ENCODE results near the gene CHTF18. TPM values are rescaled to one million over a fixed set of nuclear protein-coding genes. Genes with fewer than 3 reads are reported as not detected.

Gene CHTF18
- total and polyA plus RNA-seq, 9 of the 15 experiments (the other 6 are each of a cell fraction or from before 2014, with no cell fraction given) = 2.5 to 123 (median 17.0) TPM

- no peak for TF ChIP-seq ZC3H8 (IDR thresholded peaks at IDR 0.05)
- no peak for TF ChIP-seq ZNF830 (CRISPR knock-in tag; IDR thresholded peaks at IDR 0.05)
- no peak for TF ChIP-seq ZNF407 (IDR thresholded peaks at IDR 0.05; ENCODE audit: low read depth)
- 0 out of 2 replicates have a peak, but pooled peaks have one; percentile 25 for TF ChIP-seq ZNF512 (tag; IDR thresholded peaks at IDR 0.05)
- TF ChIP-seq TAF9B (IDR thresholded peaks at IDR 0.05; ENCODE audit: partially characterized antibody) = no peak
- TF ChIP-seq CHD2 (IDR thresholded peaks at IDR 0.05; ENCODE audit: low read depth, low read length) = no peak
- no peak for TF ChIP-seq SIN3A (IDR thresholded peaks at IDR 0.05; ENCODE audit: borderline replicate concordance in 2 of 2, control insufficient read depth in 1 of 2, low read depth in 2 of 2, low read length in 2 of 2)
- TF ChIP-seq ZNF76 (CRISPR knock-in tag; IDR thresholded peaks at IDR 0.05; ENCODE audit: borderline replicate concordance) = no peak
- TF ChIP-seq SRSF1 (IDR thresholded peaks at IDR 0.05; ENCODE audit: low read depth, low read length) = no peak
- TF ChIP-seq POU5F1 (IDR thresholded peaks at IDR 0.05; ENCODE audit: borderline replicate concordance, low read depth, low read length, partially characterized antibody) = no peak
- no peak for TF ChIP-seq IFI16 (CRISPR knock-in tag; IDR thresholded peaks at IDR 0.05)
- TF ChIP-seq GMEB1 (CRISPR knock-in tag; IDR thresholded peaks at IDR 0.05) = no peak
- no peak for TF ChIP-seq TCF7 (IDR thresholded peaks at IDR 0.05; ENCODE audit: borderline replicate concordance)
- no peak for TF ChIP-seq SREBF1 (IDR thresholded peaks at IDR 0.05; ENCODE audit: borderline replicate concordance, low read depth, low read length)
- peak; percentile 100 for TF ChIP-seq ZNF24 (IDR thresholded peaks at IDR 0.05)
- no peak for TF ChIP-seq KAT8 (IDR thresholded peaks at IDR 0.05; ENCODE audit: low read depth)
- TF ChIP-seq ARNT (IDR thresholded peaks at IDR 0.05) = 0 out of 4 replicates have a peak, but pooled peaks of 1 of the 2 experiments have one; percentile 39
- peak in 1 of 2 experiments; percentile 58; a peak in 2 of 4 replicates for TF ChIP-seq HDAC1 (IDR thresholded peaks at IDR 0.05)
Measured at GRCh38 chr16:778909-779527, 9.4 kb upstream of the CHTF18 start (continued).
